Fibroblast of peridontal ligament (primary cell): Measurements from ENCODE around the gene PKN2.

Source experiments
- DNase-seq: peaks from one replicate; pipeline ENCODE4 v3.0.0-alpha.2; 2010; ENCODE audit errors: extremely low read depth

The PKN2 gene

DNA sequence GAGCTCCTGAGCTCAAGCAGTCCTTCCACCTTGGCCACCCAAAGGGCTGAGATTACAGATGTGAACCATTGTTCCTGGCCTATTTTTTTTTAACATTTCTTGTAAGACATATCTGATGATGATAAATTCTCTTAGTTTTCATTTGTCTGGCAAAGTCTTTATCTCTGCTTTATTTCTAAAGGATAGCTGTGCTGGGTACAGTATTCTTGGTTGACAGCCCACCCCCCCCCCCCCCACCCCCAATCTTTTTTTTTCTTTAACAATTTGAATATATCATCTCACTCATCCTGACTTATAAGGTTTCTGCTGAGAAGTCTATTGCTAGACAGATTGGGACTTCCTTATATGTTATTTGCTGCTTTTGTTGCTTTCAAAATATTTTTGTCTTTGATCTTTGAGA is 51.3 kb downstream of the PKN2 start:
- no peak for DNase-seq

DNA sequence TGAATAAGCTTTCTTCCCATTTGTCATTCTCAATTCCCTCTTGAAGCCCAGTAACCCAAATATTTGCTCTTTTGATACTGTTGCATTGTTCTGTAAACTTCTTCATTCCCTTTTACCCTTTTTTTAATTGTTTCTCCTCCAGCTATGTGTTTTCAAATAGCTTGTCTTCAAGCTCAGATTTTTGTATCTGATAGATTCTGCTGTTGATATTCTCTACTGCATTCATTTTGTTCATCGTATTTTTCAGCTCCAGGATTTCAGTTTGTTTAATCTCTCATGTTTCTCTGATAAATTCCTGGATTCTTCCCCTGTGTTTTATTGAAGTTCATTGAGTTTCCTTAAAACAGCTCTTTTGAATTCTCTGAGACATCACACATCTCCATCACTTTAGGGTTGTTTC is 51.8 kb downstream of the PKN2 start:
- no peak for DNase-seq

DNA sequence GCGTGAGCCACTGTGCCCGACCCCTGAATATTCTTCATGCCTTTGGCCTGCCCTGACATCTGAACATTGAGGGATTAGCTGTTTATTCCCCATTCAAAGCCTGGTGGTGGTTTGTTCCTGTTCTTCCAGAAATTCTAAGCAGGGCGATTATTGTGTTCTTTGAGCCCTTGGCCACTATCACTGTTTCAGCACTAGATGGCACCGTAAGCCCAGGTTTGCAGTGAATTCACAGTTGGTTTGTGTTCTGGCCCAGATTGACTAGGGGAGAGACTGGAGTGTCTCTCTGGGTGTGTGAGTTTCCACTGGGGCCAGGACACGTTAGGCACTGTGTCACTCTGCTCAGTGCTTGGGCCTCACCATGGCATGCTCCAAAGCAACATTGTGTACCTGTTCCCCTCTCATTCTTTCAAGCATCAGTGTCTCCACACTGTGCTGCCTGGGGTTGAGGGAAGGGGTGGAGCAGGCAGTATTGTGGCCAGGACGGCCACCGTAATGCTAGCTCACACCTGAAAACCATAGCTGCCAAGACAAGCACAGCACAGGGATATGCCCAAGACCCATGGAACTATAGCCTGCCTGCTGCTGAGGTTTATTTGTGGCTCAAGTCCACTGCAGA is 52.7 kb downstream of the PKN2 start:
- peak; percentile 60 for DNase-seq

DNA sequence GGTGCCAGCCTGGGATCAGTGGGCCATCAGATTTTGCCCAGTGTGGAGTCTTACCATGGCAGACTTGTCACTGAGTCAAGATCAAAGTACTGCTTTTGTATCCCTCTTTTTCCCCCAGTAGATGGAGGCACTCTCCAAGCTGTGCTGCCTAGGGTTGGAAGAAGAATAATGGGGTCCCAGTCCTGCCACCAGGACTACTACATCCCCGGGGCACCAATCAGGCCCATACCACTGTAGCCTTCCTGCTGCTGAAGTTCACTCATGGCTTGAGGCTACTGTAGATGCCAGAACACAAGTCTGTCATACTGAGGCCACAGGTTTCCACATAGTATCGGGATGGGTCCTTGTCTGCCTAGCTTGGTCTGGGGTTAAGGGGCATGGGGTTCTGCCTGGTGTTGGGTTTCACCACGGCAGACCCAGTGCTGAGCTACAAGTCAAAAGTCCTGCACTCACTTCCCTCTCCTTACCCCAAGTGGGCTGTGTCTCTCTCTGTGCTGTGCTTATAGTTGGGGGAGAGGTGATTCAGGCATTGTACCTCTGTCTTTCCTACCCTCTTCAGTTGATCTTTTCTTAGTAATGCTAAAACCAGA is 53.4 kb downstream of the PKN2 start:
- DNase-seq = no peak

DNA sequence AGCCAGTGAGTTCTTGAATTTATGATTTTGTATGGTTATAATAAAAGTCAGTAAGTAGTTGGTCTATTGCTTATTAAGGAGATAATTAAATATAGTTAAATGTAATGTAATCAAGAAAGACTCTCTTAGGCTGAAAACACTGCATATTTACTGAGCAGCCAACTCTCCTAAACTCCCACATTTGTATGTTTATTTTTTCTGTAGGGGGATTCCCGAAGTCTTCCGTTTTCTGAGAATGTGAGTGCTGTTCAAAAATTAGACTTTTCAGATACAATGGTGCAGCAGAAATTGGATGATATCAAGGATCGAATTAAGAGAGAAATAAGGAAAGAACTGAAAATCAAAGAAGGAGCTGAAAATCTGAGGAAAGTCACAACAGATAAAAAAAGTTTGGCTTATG is 56.7 kb downstream of the PKN2 start:
- DNase-seq = peak; percentile 18

DNA sequence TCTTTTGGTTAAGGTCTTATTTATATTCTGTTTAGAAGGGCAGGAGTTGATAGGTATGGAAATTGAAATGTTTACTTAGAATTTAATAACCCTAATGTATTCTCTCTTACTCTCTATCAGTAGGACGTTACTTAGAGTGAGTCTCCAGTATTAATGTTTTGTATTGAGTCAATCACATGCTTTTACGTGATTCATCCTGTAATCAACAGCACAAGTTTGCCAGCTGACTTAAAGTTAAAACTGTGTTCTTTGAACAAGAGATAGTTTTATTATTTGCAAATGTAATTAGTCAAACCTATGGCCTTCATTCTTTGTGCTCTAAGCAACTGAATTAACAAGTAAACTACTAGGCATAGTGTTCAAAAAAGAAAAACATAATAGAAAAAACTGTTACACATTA is 57.3 kb downstream of the PKN2 start:
- DNase-seq = peak; percentile 63

DNA sequence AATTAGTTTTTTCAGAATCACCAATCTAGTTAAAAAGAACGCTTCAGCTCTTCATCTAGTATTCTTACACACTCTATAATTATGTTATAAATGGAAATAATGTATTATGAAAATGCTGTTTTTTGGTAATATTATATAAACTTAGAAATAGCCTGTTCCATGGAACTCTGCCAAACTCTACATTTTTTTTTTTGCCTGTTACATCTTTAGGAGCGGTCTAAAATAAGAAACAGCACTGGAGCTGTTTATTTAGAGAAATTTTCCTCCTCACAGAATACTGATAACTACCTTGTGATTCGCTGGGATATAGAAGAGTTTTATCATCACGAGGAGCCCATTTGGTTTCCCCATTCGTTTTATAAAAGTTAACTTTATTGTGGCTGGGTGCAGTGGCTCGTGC is 58.5 kb downstream of the PKN2 start:
- peak; percentile 45 for DNase-seq

DNA sequence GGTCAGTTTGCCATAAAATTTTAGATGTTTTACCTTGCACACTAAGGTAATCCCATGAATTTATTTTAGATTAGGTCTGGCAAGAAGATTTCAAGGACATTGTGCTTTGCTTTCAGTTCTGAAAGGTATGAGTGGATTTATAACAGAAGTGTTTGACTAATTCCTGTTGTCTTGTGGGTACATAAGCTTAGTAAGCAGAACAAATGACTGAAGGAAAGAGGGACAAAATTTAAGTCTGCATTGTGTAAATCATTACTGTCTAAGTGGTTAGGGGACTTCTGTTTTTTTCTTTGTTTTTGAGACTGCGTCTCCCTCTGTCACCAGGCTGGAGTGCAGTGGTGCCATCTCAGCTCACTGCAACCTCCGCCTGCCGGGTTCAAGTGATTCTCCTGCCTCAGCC is 60.1 kb downstream of the PKN2 start:
- no peak for DNase-seq

DNA sequence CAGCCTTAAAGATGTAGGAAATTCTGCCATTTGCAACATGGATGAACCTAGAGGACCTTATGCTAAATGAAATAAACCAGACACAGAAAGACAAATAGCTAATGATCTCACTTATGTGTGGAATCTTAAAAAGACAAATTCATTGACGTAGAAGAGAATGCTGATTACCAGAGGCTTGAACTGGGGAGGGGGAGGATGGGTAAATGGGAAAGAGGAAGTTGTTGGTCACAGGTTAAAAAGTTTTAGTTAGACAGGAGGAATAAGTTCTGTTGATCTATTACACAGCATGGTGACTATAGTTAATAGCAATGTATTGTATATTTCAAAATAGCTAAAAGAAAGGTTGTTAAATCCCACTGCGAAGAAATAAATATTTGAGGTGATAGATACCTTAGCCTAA is 62.8 kb downstream of the PKN2 start:
- DNase-seq = no peak

DNA sequence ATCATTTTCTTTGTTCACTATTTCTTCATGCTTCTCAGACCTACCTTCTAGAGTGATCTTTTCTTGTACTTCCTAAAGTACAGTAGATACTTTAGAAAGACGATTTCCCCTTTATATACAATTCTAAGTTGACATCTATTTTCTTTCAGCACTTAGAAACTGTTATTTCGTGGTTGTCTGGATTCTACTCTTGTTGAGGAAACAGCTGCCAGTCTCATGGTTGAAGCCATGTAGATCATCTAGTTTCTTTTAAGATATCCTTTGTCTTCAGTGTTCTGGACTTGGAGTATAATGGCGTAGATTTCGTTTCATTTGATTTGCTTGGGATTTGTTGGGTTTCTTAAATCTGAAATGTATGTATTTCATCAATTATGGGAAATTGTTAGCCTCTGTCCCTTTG is 67.6 kb downstream of the PKN2 start:
- DNase-seq = no peak

DNA sequence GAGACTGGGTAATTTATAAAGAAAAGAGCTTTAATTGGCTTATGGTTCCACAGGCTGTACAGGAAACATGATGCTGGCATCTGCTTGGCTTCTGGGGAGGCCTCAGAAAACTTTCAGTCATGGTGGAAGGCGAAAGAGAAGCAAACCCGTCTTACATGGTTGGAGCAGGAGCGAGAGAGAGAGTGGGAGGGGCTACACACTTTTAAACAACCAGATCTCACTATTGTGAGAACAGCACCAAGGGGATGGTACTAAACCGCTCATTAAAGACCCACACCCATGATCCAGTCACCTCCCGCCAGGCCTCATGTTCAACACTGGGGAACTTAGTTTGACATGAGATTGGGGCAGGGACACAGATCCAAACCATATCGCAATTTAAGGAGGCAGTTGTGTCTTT is 69.4 kb downstream of the PKN2 start:
- no peak for DNase-seq

DNA sequence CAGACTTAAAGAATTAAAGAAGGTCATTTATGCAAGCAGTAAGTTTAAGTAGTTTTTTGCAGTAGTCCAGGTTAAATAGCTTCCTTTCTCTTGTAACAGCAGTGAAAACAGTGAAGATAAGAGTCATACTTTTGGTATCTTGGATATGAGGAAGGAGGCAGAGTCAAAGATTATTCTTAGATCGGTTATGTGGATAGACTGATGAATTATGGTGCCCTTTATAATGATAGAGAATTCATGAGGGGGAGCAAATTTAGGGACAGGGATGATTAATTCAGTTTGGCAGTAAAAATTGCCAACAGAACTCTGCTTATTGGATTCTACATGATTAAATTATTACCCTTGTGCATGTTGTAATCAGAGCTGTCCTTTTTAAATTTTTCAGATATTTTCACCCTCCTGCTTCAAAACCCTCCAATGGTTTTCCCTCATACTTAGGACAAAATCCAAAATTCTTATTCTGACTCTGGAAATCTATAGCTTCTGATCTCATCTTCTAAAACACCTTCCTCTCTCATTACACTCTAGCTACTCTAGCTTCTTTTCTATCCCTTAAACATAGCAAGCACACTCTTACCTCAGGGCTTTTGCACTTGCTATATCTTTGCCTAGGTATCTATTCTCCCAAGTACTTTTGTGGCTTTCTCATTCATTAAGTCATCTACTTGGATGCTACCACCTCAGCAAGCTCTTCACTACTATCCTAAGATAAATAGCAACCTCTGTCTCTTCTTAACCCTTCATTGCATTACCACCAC is 79.8 kb downstream of the PKN2 start:
- peak; percentile 57 for DNase-seq

DNA sequence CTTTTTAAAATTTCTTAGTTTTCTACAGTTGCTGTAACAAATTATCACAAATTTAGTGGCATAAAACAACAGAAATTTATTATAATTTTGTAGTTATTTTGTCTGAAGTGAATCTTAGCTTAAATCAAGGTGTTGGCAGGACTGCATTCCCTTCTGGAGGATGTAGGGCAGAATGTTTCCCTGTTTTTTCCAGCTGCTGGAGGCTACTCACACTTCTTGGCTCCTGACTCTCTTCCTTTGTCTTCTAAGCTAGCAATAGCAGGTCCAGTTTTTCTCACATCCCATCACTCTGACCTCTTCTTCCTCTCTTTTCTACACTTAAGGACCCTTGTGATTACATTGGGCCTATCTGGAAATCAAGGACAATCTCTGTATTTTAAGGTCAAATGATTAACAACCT is 84.1 kb downstream of the PKN2 start:
- DNase-seq = no peak

DNA sequence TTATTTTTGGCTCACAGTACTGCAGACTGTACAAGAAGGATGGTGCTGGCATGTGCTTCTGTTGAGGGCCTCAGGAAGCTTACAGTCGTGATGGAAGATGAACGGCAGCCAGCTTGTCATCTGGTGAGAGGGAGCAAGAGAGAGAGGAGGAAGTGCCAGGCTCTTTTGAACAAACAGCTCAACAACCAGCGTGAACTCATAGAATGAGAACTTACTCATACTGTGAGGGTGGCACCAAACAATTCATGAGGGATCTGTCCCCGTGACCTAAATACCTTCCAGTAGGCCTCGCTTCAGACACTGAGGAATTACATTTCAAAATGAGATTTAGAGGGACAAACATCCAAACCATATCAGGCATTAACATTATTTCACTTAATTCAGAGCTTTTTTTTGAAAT is 84.7 kb downstream of the PKN2 start:
- no peak for DNase-seq

DNA sequence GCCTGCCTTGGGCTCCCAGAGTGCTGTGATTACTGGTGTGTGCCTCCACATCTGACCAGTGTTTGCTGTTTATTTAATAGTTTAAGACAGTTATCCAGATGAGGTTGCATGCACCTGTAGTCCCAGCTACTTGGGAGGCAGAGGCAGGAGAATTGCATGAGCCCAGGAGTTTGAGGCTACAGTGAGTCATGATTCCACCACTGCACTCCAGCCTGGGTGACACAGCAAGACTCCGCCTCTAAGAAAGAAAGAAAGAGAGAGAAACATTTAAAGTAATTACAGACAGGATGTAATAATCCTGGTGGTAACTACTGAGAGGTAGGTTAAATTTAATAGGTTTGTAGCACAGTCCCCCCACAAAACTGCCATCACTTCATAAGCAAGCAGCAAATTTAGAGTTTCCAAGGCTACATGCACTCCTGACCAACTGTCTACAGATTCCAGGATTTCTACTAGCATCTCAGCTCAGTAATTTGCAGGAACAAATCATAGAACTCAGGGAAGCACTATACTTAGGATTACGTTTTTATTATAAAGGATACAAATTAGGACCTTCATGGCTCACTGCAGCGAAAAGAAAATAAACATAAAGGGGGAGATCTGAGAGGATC is 89.6 kb downstream of the PKN2 start:
- peak; percentile 30 for DNase-seq

DNA sequence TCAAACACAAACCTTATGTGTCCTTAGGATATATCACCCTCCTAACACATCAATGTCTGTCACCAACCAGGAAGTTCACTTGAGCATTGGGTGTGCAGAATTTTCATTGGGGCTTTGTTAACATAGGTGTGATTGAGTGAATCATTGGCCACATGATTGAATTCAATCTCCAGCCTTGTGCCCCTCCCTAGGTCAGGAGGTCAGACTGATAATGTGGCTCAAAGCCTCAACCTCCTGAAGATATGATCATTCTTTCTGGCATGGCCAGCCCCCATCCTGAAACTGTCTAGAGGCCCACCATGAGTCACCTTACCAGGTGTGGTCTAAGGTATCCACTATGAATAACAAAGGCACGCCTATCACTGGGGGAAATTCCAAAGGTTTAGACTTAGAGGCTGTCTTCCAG is 90.1 kb downstream of the PKN2 start:
- DNase-seq = no peak

DNA sequence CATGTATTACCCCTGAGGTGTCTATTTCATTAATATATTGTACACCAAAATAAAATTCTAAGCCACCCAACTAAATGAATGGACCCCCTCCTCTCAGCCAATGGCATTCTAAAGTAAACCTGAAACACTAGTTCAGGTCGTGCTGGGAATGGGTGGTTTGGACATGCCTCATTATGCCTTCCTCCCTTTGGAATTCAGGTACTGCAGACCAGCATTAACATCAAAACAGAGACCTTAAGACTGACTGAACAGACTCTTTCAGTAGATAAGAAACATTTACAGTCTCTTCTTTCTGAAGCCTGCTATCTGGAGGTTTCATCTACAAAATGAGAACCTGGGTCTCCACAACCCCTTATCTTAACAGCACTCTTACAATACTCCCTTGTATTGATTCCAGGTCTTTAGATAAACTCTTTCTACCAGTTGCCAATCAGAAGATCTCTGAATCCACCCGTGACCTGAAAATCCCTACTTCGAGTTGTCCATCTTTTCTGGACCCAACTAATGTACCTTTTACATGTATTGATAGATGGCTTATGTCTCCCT is 93.6 kb downstream of the PKN2 start:
- no peak for DNase-seq

DNA sequence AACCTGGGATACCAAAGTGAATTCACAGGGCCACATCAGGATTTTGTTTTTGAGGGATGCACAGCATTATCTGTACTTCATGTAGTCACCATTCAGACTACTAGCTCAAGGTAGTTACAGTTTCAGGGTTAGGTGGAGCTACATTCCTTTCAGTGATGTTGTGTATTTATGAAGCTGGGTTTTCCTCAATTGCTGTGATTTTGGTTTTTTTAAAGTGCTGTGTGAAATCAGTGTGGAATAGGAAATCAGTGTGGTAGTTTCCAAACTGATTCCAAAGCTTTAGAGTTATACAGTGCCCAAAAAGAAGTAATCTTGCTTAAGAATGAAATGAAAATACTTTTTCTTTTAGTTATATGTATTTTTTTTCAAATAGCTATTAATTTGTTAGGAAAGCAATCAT is 95.8 kb downstream of the PKN2 start:
- DNase-seq = no peak

DNA sequence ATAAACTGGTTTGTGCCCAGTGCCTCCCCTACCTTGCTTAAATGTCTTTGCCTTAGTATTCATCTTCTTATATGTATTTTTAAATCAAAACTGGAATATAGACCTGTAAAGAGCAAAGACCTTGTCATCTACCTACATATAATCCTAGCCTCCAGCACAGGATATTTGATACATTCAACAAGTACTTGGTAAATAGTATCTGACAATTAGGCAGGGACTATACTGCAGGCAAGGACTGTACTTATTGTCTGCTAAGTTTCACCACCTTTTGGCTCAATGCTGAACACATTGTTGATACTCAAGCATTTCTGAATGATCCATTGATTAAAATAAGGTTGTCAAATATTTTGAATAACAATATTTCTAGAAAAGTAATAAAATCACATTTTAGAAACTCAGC is 96.4 kb downstream of the PKN2 start:
- DNase-seq = no peak

DNA sequence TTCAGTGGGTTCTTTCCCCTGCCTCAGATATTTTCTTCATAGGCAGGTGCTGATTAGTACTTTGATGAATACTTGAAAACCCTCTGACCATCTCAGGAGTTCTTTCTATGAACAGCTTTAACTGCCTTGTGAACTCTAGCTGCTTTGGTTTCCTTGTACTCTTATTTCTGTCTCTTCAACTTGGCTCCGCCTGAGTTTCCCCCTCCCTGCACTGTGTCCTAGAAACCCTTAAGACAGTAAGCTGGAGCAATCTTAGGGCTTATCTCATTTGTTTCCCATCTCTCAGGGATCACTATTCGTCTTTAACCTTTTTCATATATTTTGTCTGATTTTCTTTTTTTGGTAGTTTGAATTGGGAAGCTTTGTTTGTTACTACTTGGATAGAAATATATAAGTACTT is 99.1 kb downstream of the PKN2 start:
- no peak for DNase-seq

DNA sequence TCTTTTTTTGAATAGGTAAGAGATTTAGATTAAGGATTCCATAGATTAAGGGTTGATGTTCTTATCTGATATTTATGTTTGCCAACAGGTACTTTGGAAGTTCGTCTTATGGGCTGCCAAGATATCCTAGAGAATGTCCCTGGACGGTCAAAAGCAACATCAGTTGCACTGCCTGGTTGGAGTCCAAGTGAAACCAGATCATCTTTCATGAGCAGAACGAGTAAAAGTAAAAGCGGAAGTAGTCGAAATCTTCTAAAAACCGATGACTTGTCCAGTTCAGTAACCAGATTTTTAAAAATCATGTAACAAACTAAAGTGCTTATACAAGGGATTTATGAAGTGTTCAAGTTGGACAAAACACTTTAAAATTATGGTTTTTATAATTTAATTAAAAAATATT is 100.5 kb downstream of the PKN2 start:
- DNase-seq = no peak

DNA sequence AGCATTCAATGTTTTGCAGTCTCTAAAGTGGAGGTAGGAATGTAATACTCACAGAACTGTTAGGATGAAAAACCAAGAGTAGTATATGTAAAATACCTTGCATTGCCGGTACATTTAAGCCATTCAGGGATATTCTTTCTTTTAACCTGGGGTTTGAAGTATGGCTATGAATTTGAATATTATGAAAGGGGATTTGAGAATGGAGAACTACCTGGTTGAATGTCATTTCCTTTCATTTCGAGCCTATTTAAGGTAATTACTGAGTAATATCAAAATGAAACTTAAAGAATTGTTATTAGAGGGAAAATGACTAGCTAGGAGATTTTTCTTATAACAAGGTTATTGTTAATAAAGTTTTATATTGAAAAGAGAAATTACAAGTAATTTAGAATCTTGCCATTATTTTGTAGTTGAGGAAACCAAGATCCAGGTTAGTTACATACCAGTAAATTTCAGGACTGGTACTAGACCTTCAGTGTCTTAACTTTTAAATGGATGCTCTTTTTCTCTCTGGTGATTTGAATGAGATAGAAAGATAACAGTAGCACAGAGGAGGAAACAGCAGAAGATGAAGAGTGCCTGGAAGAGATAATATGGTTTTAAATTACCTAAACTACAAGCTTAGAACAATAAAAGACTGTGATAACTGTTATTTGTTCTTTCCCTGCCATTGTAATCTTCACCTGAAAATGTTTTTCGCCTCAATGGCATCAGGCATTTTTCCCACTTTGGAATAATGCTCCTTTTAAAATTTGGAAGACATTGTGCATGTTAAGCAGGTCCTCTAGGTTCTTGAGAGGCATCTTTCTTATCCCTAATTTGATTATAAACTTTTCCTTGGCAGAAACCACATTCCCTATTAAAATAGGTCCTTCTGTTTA is 103.2 kb downstream of the PKN2 start:
- DNase-seq = no peak
